ENCODE results near the gene PRKAA2.

PRKAA2 gene

GRCh38 chr1:56670350-56670749 is 25.2 kb downstream of the PRKAA2 start:
- DNase-seq, result no peak
- no peaks in the 10 kb centered on the region for H3K9me3 ChIP-seq (ENCODE audit: control extremely low read depth in 1 of 5, control insufficient read depth in 4 of 5, insufficient read depth in 2 of 5, low read depth in 1 of 5, low read length in 4 of 5)
- H3K27ac ChIP-seq (ENCODE audit: insufficient read depth in 1 of 2, low read depth in 1 of 2, low read length in 2 of 2, poor library complexity in 1 of 2, severe bottlenecking in 2 of 2), result no peak overlapping the region
- CTCF ChIA-PET, result no interaction called here
- H3K27me3 ChIP-seq (replicated peaks in 2 of 5; ENCODE audit: control insufficient read depth in 4 of 5, insufficient read depth in 5 of 5, low read length in 4 of 5), result peaks cover 0 to 3% (median 0%) of the 10 kb centered on the region in 5 experiments
- no peak overlapping the region for H3K4me3 ChIP-seq (ENCODE audit: control insufficient read depth in 1 of 7, extremely low read depth in 1 of 7, insufficient read depth in 4 of 7, low read depth in 2 of 7, low read length in 6 of 7)
- WGBS (ENCODE audit: insufficient coverage), result 50% methylated on average over 2 of the region's 2 CpGs
- POLR2A ChIA-PET, result no interaction called here
- no peaks in the 10 kb centered on the region for H3K36me3 ChIP-seq (ENCODE audit: control insufficient read depth in 4 of 4, insufficient read depth in 4 of 4, low read length in 3 of 4)
- H3K4me1 ChIP-seq (ENCODE audit: control extremely low read depth in 1 of 4, control insufficient read depth in 4 of 4, insufficient read depth in 4 of 4, low read length in 3 of 4), result no peaks in the 10 kb centered on the region

DNA sequence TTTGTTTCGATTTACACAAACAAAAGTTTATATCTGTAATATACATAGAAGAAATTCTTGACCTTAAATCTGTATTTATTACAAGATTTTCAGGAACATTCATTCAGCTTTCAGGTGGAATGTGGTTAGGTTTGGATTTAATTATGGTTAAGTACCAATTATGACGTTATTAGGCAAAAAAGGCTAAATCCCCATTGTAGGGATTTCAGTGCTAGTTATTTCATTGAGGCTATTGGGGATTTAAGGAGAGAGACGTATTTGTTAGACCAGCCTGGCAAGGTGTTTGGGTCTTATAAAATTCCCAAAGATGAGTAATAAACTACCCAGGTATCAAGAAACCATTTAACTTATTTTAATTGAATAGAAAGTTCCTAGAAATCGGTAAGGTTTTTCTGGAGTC is 26.0 kb downstream of the PRKAA2 start:
- WGBS (ENCODE audit: insufficient coverage), result 100% methylated on average over 1 of the region's 4 CpGs
- H3K4me3 ChIP-seq (ENCODE audit: control insufficient read depth in 1 of 7, extremely low read depth in 1 of 7, insufficient read depth in 4 of 7, low read depth in 2 of 7, low read length in 6 of 7), result no peak overlapping the region
- no peaks in the 10 kb centered on the region for H3K9me3 ChIP-seq (ENCODE audit: control extremely low read depth in 1 of 5, control insufficient read depth in 4 of 5, insufficient read depth in 2 of 5, low read depth in 1 of 5, low read length in 4 of 5)
- POLR2A ChIA-PET, result no interaction called here
- H3K4me1 ChIP-seq (ENCODE audit: control extremely low read depth in 1 of 4, control insufficient read depth in 4 of 4, insufficient read depth in 4 of 4, low read length in 3 of 4), result no peaks in the 10 kb centered on the region
- no peaks in the 10 kb centered on the region for H3K36me3 ChIP-seq (ENCODE audit: control insufficient read depth in 4 of 4, insufficient read depth in 4 of 4, low read length in 3 of 4)
- CTCF ChIA-PET, result no interaction called here
- no peak for DNase-seq
- H3K27ac ChIP-seq (ENCODE audit: insufficient read depth in 1 of 2, low read depth in 1 of 2, low read length in 2 of 2, poor library complexity in 1 of 2, severe bottlenecking in 2 of 2), result no peak overlapping the region
- H3K27me3 ChIP-seq (replicated peaks in 2 of 5; ENCODE audit: control insufficient read depth in 4 of 5, insufficient read depth in 5 of 5, low read length in 4 of 5), result peaks cover 0 to 3% (median 0%) of the 10 kb centered on the region in 5 experiments

- Histone ChIP-seq H3K4me1 (ENCODE audit: control extremely low read depth in 1 of 4, control insufficient read depth in 4 of 4, insufficient read depth in 4 of 4, low read length in 3 of 4) (no peaks in the 10 kb centered on the region), H3K4me3 (ENCODE audit: control insufficient read depth in 1 of 7, extremely low read depth in 1 of 7, insufficient read depth in 4 of 7, low read depth in 2 of 7, low read length in 6 of 7) (no peak overlapping the region), H3K27me3 (replicated peaks in 2 of 5; ENCODE audit: control insufficient read depth in 4 of 5, insufficient read depth in 5 of 5, low read length in 4 of 5) (peaks cover 0 to 3% (median 0%) of the 10 kb centered on the region in 5 experiments), H3K9me3 (ENCODE audit: control extremely low read depth in 1 of 5, control insufficient read depth in 4 of 5, insufficient read depth in 2 of 5, low read depth in 1 of 5, low read length in 4 of 5) (no peaks in the 10 kb centered on the region), H3K27ac (ENCODE audit: insufficient read depth in 1 of 2, low read depth in 1 of 2, low read length in 2 of 2, poor library complexity in 1 of 2, severe bottlenecking in 2 of 2) (no peak overlapping the region), H3K36me3 (ENCODE audit: control insufficient read depth in 4 of 4, insufficient read depth in 4 of 4, low read length in 3 of 4) (no peaks in the 10 kb centered on the region)
- WGBS (ENCODE audit: insufficient coverage), result 100% methylated on average over 2 of the region's 2 CpGs
- DNase-seq, result no peak
- ChIA-PET POLR2A (no interaction called here), CTCF (no interaction called here)
Observed at GRCh38 chr1:56671542-56671941, 26.4 kb downstream of the PRKAA2 start.

GRCh38 chr1:56672579-56672978 is 27.5 kb downstream of the PRKAA2 start:
- no peak overlapping the region for H3K4me3 ChIP-seq (ENCODE audit: control insufficient read depth in 1 of 7, extremely low read depth in 1 of 7, insufficient read depth in 4 of 7, low read depth in 2 of 7, low read length in 6 of 7)
- H3K27ac ChIP-seq (ENCODE audit: insufficient read depth in 1 of 2, low read depth in 1 of 2, low read length in 2 of 2, poor library complexity in 1 of 2, severe bottlenecking in 2 of 2), result no peak overlapping the region
- CTCF ChIA-PET, result no interaction called here
- 75% methylated on average over 1 of the region's 1 CpG for WGBS (ENCODE audit: insufficient coverage)
- no peak for DNase-seq
- no peaks in the 10 kb centered on the region for H3K9me3 ChIP-seq (ENCODE audit: control extremely low read depth in 1 of 5, control insufficient read depth in 4 of 5, insufficient read depth in 2 of 5, low read depth in 1 of 5, low read length in 4 of 5)
- H3K4me1 ChIP-seq (ENCODE audit: control extremely low read depth in 1 of 4, control insufficient read depth in 4 of 4, insufficient read depth in 4 of 4, low read length in 3 of 4), result no peaks in the 10 kb centered on the region
- no peaks in the 10 kb centered on the region for H3K36me3 ChIP-seq (ENCODE audit: control insufficient read depth in 4 of 4, insufficient read depth in 4 of 4, low read length in 3 of 4)
- POLR2A ChIA-PET, result no interaction called here
- H3K27me3 ChIP-seq (replicated peaks in 2 of 5; ENCODE audit: control insufficient read depth in 4 of 5, insufficient read depth in 5 of 5, low read length in 4 of 5), result peaks cover 0 to 3% (median 0%) of the 10 kb centered on the region in 5 experiments

DNA sequence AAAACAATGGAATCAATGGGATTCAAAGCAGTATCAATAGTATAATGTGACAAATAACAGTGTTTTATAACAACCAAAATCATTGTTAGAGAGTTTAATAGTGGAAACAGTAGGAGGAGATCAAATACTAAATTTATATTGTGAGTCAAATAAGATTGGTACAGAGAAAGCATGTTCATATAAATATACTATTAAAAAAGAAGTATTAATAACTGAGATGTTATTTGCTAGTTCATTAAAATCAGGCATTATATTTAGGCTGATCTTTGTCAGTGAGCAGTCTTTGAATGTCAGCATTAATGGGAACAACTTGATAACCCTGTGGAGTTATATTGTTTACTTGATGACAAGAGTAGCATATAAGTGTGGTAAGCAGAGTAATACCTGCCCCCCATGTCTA is 30.6 kb downstream of the PRKAA2 start:
- Histone ChIP-seq H3K9me3 (ENCODE audit: control extremely low read depth in 1 of 5, control insufficient read depth in 4 of 5, insufficient read depth in 2 of 5, low read depth in 1 of 5, low read length in 4 of 5) (no peaks in the 10 kb centered on the region), H3K27me3 (replicated peaks in 2 of 5; ENCODE audit: control insufficient read depth in 4 of 5, insufficient read depth in 5 of 5, low read length in 4 of 5) (peaks cover 0 to 3% (median 0%) of the 10 kb centered on the region in 5 experiments), H3K4me1 (ENCODE audit: control extremely low read depth in 1 of 4, control insufficient read depth in 4 of 4, insufficient read depth in 4 of 4, low read length in 3 of 4) (no peaks in the 10 kb centered on the region), H3K4me3 (ENCODE audit: control insufficient read depth in 1 of 7, extremely low read depth in 1 of 7, insufficient read depth in 4 of 7, low read depth in 2 of 7, low read length in 6 of 7) (no peak overlapping the region), H3K36me3 (ENCODE audit: control insufficient read depth in 4 of 4, insufficient read depth in 4 of 4, low read length in 3 of 4) (no peaks in the 10 kb centered on the region), H3K27ac (ENCODE audit: insufficient read depth in 1 of 2, low read depth in 1 of 2, low read length in 2 of 2, poor library complexity in 1 of 2, severe bottlenecking in 2 of 2) (no peak overlapping the region)
- ChIA-PET CTCF (no interaction called here), POLR2A (no interaction called here)
- no peak for DNase-seq

DNA sequence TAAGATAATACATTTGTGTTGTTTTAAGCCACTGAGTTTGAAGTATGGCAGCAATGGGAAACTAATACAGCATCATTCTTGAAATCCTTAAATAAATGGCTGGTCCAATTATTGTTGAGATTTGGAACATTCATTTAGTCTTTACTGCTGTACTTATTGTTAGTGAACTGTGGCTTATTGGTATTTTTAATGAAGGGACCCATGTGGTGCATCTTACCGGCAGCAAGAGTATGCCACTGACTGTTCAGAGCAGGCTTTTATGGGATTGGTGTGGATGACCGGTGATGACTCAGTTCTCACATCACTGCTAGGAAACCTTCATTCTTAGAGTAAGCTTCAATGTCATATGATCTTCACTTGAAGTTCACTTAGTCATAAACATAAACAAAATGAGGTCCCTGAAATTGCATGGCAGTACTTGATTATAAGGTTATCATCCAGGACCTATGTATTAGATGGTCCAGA is 31.5 kb downstream of the PRKAA2 start:
- H3K4me3 ChIP-seq (ENCODE audit: control insufficient read depth in 1 of 7, extremely low read depth in 1 of 7, insufficient read depth in 4 of 7, low read depth in 2 of 7, low read length in 6 of 7), result no peak overlapping the region
- ChIA-PET POLR2A (no interaction called here), CTCF (interaction anchor here (0.6 kb wide), 1 partner anchor 33 kb away, joined by 3 read pairs; no protein-coding TSS in a partner anchor)
- H3K9me3 ChIP-seq (ENCODE audit: control extremely low read depth in 1 of 5, control insufficient read depth in 4 of 5, insufficient read depth in 2 of 5, low read depth in 1 of 5, low read length in 4 of 5), result no peaks in the 10 kb centered on the region
- no peaks in the 10 kb centered on the region for H3K36me3 ChIP-seq (ENCODE audit: control insufficient read depth in 4 of 4, insufficient read depth in 4 of 4, low read length in 3 of 4)
- H3K27me3 ChIP-seq (replicated peaks in 2 of 5; ENCODE audit: control insufficient read depth in 4 of 5, insufficient read depth in 5 of 5, low read length in 4 of 5), result no peaks in the 10 kb centered on the region
- no peak for DNase-seq
- no CpG with 5 or more reads among the region's 2 CpGs for WGBS (ENCODE audit: insufficient coverage)
- no peaks in the 10 kb centered on the region for H3K4me1 ChIP-seq (ENCODE audit: control extremely low read depth in 1 of 4, control insufficient read depth in 4 of 4, insufficient read depth in 4 of 4, low read length in 3 of 4)
- no peak overlapping the region for H3K27ac ChIP-seq (ENCODE audit: insufficient read depth in 1 of 2, low read depth in 1 of 2, low read length in 2 of 2, poor library complexity in 1 of 2, severe bottlenecking in 2 of 2)

DNA sequence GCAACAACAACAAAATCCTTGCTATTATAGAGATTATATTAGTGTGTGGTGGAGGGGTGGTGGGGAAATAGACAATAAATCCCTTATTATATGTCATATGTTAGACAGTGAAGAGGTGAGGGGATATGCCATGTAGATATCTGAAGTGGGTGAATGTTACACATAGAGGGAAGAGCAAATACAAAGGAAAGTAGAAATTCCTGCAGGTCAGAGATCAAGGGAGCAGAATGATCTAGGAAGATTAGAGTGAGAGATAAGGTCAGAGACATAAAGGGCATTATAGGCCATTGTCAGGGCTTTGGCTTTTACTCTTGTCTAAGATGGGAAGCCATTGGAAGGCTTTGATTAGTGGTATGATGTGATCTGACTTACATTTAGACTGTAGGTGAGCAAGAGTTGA is 38.5 kb downstream of the PRKAA2 start:
- POLR2A ChIA-PET, result no interaction called here
- Histone ChIP-seq H3K27me3 (replicated peaks in 2 of 5; ENCODE audit: control insufficient read depth in 4 of 5, insufficient read depth in 5 of 5, low read length in 4 of 5) (no peaks in the 10 kb centered on the region), H3K4me3 (ENCODE audit: control insufficient read depth in 1 of 7, extremely low read depth in 1 of 7, insufficient read depth in 4 of 7, low read depth in 2 of 7, low read length in 6 of 7) (no peak overlapping the region), H3K4me1 (ENCODE audit: control extremely low read depth in 1 of 4, control insufficient read depth in 4 of 4, insufficient read depth in 4 of 4, low read length in 3 of 4) (no peaks in the 10 kb centered on the region), H3K27ac (ENCODE audit: insufficient read depth in 1 of 2, low read depth in 1 of 2, low read length in 2 of 2, poor library complexity in 1 of 2, severe bottlenecking in 2 of 2) (no peak overlapping the region), H3K36me3 (ENCODE audit: control insufficient read depth in 4 of 4, insufficient read depth in 4 of 4, low read length in 3 of 4) (no peaks in the 10 kb centered on the region), H3K9me3 (ENCODE audit: control extremely low read depth in 1 of 5, control insufficient read depth in 4 of 5, insufficient read depth in 2 of 5, low read depth in 1 of 5, low read length in 4 of 5) (no peaks in the 10 kb centered on the region)
- CTCF ChIA-PET, result no interaction called here
- DNase-seq, result no peak
